GM12878 (cell line): ENCODE measurements around the gene PTPN2.

Experiments used
- POLR2A ChIP-seq: IDR thresholded peaks from 2 replicates; pipeline ENCODE4 v1.6.1; 2011; ENCODE audit warnings: low read depth, mild to moderate bottlenecking, low read length
- STAT3 ChIP-seq: IDR thresholded peaks from 2 replicates; pipeline ENCODE4 v1.6.1; 2011; ENCODE audit warnings: low read depth, low read length, improper control_type of control experiment

DNA sequence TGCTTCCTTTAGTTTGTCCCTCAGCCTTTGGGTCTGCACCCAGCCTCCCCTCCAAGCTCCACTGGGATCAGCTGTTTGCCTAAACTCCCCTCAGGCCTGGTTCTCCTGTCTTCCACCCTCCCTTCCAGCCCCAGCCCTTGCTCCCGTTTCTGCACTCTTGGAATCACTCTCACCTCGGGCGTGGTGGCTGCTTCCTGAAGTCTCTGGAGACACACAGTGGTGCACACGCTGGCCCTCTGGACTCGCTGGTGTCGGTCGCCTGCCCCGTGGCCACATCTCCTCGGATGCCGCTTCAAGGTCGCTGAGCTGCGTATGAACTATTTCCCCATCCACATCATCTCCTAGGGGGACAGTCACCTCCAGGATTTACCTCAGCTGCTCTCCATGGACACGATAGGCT is 134.9 kb downstream of the PTPN2 start:
- TF ChIP-seq POLR2A (no peak), STAT3 (no peak)
